Measurements from ENCODE around the gene ARHGAP20. TPM values are rescaled to one million over a fixed set of nuclear protein-coding genes. Genes with fewer than 3 reads are reported as not detected.
A peak's percentile ranks its signal among the peaks of the same experiment; 100 is the strongest.

The ARHGAP20 gene, protein sequence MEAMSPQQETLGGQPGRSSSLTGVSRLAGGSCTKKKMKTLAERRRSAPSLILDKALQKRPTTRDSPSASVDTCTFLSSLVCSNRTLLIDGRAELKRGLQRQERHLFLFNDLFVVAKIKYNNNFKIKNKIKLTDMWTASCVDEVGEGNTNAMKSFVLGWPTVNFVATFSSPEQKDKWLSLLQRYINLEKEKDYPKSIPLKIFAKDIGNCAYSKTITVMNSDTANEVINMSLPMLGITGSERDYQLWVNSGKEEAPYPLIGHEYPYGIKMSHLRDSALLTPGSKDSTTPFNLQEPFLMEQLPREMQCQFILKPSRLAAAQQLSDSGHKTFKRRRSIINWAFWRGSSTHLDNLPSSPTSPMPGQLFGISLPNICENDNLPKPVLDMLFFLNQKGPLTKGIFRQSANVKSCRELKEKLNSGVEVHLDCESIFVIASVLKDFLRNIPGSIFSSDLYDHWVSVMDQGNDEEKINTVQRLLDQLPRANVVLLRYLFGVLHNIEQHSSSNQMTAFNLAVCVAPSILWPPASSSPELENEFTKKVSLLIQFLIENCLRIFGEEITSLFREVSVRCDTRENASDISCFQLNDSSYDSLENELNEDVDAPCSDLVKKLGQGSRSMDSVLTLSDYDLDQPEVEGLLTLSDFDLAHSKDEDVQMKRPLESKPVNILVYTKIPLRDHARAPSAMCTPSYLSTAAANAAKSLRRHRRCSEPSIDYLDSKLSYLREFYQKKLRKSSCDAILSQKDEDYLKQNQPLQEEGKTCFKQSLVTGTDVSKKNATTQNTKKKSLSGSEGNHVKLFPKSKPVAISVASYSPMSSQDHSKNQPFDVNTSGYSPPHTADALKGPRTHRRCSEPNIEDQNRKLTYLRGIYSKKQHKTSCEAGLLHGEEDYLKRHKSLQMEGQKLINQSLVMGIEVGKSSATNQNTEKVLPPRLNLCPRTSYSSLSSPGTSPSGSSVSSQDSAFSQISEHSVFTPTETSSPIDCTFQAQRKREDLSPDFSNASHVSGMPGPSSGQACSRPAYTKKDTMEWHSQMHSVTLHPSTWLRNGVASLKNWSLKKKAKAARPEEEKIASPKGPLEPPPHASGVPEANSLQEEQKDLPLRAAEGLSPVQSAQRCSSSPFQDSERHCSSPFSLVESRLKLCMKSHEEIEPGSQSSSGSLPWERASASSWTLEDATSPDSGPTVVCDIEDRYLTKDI
- total RNA-seq (2014; rRNA removed; shearing (Covaris generic); ENCODE audit: low replicate concordance) = 0.02 TPM in 1 of 2 replicates, not detected in the other

DNA sequence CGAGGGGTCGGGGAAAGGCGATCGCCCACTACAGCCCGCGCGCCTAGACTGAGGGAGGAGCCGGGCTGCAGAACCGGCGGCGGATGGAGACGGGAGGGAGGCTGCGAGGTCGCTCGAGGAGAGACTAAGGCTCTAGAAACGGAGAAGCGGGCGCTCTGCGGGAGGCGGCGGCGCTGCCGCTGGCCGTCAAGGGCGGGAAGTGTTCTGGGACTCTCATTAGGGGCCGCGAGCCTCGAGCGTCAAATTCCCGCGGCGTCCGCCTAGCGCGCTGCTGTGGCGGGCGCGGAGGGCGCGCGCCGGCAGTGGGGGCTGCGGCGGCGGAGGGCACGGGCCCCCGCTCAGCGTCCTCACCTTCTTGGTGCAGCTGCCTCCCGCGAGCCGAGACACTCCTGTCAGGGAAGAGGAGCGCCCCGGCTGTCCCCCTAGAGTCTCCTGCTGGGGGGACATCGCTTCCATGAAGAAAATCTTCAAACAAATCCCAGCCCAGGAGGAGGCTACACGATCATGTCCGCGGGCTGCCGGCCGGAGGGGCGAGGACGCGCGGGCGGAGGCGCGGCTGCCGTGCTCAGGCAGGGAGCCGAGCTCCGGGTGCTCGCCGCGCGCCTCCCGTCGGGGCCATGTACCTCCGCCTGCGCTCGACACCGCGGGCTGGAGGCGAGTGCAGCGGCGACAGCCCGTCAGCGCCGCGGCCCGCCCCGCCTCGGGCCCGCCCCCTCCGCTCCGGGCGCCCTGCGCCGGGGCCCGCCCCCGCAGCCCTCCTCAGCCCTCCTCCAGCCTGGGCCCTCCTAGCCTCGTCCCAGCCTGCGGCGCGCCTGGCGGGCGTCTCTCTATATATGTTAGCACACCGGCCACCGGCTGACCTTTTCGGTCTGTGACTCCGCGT, at the start of gene ARHGAP20:
TSS of gene ARHGAP20 (minus strand) at position 662 of the 883 bp plus-strand sequence. CDS start at position 456, 206 bp downstream.
- Histone ChIP-seq H3K4me3 (peak within 1 kb of the TSS; percentile 44), H3K9me3 (peaks cover 3% of the 10 kb centered on the region; the same call in 1 of the 2 replicates), H3K36me3 (no peaks in the 10 kb centered on the region), H3K27me3 (peaks cover 18% of the 10 kb centered on the region)
- peak; percentile 68 for DNase-seq

DNA sequence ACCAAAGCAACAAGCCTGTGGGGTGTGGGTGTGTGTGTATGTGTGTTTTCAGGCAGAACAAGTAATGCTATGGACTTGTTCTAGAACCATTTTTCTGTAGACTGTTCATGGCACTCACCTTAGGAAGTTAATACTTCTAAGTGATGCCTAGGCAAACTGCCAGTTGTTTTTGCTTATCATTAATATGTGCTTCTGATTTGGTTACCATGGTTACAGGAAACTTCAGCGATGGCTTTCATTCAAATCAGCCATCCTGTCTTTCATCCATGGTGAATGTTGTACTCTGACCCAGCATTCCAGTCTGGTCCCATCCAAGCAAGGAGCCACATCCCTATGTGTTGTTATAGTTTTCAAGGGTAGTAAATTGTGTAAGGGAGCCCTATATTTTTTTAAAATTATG, 49.8 kb upstream of the ARHGAP20 start:
- Histone ChIP-seq H3K36me3 (no peaks in the 10 kb centered on the region), H3K4me3 (no peak overlapping the region), H3K27me3 (no peaks in the 10 kb centered on the region), H3K9me3 (no peaks in the 10 kb centered on the region)
- no peak for DNase-seq

DNA sequence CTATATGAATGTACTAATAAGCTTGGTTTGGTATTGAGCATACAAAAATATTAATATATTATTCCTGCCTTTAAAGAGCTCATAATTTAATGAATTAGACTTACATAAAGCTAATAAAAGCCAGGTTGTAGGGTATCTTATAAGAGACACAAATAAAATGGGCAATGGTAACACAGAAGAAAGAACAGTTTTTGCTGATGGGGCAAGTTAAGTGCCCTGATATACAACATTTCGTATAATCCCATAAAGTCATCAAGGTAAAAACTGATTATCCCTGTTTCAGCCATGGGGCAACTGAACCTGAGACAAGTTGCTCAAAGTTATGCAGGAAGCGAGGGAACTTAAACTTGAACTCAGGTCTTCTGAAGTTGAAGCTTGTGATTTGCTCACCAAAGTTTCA, 48.9 kb upstream of the ARHGAP20 start:
- Histone ChIP-seq H3K9me3 (no peaks in the 10 kb centered on the region), H3K27me3 (no peaks in the 10 kb centered on the region), H3K4me3 (no peak overlapping the region), H3K36me3 (no peaks in the 10 kb centered on the region)
- DNase-seq = no peak

DNA sequence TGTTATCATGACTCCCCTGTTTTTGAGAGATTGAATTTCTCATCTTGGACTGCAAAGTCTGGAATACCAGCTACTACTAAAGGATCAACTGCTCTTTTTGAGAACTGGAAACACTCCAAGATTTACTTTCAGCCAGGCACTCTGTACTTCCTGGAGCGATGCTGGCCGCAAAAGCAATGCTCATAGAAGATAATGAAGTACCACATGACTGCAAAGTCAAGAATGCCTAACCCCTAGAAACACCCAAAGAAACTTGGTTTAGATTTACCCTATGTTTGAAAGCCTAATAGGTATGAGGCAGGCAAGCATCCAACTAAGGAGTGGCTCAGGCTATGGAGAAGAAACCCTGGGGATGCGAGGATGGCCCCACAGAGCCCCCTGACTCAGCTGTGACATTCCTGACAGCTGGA, 47.7 kb upstream of the ARHGAP20 start:
- DNase-seq = peak; percentile 83
- Histone ChIP-seq H3K4me3 (no peak overlapping the region), H3K9me3 (no peaks in the 10 kb centered on the region), H3K27me3 (no peaks in the 10 kb centered on the region), H3K36me3 (no peaks in the 10 kb centered on the region)

DNA sequence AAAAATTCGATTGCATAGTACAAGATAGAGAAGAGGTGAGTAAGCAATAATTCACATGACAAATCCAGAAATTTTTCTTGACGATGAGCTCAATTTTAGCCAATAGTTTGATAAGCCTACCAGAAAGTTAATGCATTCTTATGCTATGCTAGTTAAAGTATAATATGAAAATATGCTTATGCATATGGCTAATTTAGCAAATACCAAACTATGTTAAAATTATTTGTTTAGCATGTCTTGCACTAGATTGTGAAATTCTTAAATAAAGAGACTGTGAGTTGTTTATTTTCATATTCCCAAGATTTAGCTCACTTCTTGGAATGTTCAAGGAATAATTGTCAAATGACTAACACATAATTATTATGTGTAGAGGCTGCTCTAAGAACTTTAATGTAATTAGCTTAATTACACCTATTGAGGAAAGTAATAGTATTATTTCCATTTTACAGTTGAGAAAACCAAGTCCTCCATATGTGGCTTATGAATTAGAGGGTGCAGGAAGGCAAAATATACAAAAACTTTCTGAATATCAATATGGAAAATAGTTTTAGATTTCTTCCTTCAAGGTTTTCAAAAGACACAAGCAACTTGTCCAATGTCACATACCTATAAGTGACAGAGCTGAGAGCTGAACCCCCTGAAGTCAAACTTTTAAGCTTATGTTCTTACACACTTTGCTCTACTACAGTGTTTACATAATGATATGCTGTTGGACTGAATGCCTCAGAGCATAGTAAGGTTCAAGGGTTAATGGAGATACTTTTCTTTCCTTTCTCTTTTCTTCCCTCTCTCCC, 45.9 kb upstream of the ARHGAP20 start:
- no peak for DNase-seq
- peaks cover under 1% of the 10 kb centered on the region; the same call in 1 of the 2 replicates for H3K9me3 ChIP-seq
- no peaks in the 10 kb centered on the region for H3K36me3 ChIP-seq
- H3K4me3 ChIP-seq = no peak overlapping the region
- H3K27me3 ChIP-seq = no peaks in the 10 kb centered on the region

DNA sequence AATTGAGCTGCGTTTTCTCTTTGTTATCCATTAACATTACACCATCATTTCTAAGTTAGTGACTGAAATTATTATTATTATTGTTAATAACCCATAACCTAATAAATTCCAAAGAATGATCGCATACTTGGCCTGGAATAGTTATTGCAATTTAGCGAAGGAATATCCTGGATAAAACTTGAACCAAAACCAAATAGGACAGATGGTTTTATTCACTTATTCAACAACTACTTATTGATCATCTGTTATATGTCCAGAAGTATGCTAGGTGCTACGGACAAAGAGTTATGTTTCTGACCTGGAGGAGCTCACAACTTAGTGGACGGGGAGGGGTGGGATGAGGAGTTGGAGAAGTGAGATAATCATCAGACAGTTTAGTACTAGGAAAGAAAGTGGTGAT, 44.8 kb upstream of the ARHGAP20 start:
- Histone ChIP-seq H3K9me3 (peaks cover 7% of the 10 kb centered on the region), H3K36me3 (no peaks in the 10 kb centered on the region), H3K4me3 (no peak overlapping the region), H3K27me3 (no peaks in the 10 kb centered on the region)
- DNase-seq = no peak

DNA sequence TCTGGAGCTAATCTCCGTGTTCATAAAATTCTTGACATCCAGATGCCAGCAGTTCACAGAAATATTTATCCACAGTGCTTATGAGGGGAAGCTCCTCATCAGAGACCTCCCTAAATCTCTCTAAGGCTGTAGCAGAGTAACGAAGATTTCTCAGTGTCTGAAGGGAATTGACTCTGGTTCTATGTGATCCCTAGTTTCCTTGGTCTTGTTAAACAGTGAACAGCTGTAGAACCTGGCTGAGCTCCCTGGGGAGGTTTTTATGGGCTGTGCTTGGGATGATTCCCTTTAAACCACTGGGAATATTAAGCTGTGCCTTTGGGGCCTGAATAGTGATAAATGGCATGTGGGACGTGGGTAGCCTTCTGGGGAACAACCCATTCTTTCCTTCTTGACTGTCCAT, 43.7 kb upstream of the ARHGAP20 start:
- DNase-seq = no peak
- Histone ChIP-seq H3K9me3 (peaks cover 14% of the 10 kb centered on the region), H3K4me3 (no peak overlapping the region), H3K27me3 (no peaks in the 10 kb centered on the region), H3K36me3 (no peaks in the 10 kb centered on the region)

DNA sequence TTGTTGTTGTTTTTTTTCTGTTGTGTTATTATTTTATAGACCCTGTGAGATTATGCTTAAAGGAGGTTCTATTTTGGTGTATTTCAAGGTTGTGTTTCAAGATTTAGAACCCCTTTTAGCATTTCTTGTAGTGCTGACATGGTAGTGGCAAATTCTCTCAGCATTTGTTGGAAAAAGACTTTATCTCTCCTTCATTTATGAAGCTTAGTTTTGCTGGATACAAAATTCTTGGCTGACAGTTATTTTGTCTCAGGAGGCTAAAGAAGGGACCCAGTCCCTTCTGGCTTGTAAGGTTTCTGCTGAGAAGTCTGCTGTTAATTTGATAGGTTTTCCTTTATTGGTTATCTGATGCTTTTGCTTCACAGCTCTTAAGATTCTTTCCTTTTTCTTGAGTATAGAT, 40.7 kb upstream of the ARHGAP20 start:
- Histone ChIP-seq H3K36me3 (no peaks in the 10 kb centered on the region), H3K4me3 (no peak overlapping the region)

DNA sequence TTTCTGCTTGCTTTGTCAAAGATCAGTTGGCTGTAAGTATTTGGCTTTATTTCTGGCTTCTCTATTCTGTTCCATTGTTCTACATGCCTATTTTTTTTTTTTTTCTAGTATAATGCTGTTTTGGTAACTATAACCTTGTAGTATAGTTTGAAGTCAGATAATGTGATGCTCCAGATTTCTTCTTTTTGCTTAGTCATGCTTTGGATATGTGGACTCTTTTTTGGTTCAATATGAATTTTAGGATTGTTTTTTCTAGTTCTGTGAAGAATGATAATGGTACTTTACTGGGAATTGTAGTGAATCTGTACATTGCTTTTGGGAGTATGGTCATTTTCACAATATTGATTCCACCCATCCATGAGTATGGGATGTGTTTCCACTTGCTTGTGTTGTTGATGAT, 37.9 kb upstream of the ARHGAP20 start:
- peaks cover 14% of the 10 kb centered on the region for H3K9me3 ChIP-seq
- DNase-seq = no peak
- no peaks in the 10 kb centered on the region for H3K27me3 ChIP-seq
- H3K4me3 ChIP-seq = no peak overlapping the region
- H3K36me3 ChIP-seq = no peaks in the 10 kb centered on the region

More for the DNA sequence above, 40.7 kb upstream of the ARHGAP20 start:
- Histone ChIP-seq H3K27me3 (no peaks in the 10 kb centered on the region), H3K9me3 (peaks cover 14% of the 10 kb centered on the region)
- no peak for DNase-seq

DNA sequence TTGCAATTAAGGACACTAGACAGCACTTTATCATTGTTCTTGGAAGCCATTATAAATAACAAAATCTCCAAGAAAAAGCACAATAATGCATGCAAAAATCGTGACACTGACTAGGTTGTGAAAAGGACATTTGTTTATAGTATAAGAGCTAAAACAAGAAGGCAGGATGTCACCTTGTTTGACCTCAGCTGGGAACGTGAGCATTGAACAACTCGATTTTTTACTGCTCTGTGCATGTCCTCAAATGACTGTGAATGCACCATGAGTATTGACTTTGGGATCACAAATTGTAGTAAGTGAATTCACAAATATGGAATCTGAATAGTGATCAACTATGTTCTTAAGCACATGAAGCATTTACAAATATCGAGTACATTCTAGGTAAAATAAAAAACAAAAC, 35.3 kb upstream of the ARHGAP20 start:
- Histone ChIP-seq H3K27me3 (no peaks in the 10 kb centered on the region), H3K4me3 (no peak overlapping the region), H3K9me3 (peaks cover 8% of the 10 kb centered on the region; the same call in 1 of the 2 replicates), H3K36me3 (no peaks in the 10 kb centered on the region)
- DNase-seq = no peak

DNA sequence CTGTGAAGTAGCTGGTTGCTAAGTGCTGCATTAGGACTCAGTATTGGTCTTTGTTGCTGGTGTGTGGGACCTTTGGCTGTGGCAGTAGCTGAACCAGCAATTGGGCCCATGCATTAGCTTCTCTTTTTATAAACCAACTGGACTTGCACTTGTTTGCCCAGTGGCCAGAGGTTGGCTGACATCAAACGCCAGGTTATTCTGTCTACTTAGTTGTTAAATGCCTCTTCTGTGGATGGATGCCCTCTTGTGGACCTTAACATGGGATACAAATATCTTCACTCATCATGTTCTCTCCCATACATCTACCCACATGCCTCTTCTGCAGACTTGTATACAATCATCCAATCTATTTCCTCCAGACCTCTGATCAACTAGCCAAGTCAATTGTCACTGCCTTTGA, 26.4 kb upstream of the ARHGAP20 start:
- Histone ChIP-seq H3K27me3 (peaks cover 17% of the 10 kb centered on the region), H3K4me3 (no peak overlapping the region), H3K36me3 (no peaks in the 10 kb centered on the region), H3K9me3 (no peaks in the 10 kb centered on the region)
- no peak for DNase-seq

DNA sequence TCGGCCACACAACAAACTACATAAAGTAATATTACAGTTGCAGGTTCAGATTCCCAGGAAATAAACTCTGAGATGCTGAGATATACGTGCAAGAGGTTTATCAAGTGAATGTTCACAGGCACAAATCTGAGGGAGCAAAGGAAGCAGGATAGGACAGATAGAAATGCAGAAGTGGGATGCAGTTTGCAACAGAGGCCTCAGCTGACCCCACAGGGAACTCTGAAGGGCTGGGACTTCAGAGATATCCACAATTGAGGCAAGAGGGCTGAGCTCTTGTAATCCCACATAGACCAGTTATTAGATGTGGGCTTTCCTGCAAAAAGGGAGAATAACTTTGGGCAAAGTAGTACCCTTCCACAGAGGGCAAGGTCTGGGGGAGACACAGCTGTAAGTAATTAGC, 25.4 kb upstream of the ARHGAP20 start:
- no peaks in the 10 kb centered on the region for H3K9me3 ChIP-seq
- H3K4me3 ChIP-seq = no peak overlapping the region
- H3K36me3 ChIP-seq = no peaks in the 10 kb centered on the region
- DNase-seq = no peak
- peaks cover 22% of the 10 kb centered on the region for H3K27me3 ChIP-seq

DNA sequence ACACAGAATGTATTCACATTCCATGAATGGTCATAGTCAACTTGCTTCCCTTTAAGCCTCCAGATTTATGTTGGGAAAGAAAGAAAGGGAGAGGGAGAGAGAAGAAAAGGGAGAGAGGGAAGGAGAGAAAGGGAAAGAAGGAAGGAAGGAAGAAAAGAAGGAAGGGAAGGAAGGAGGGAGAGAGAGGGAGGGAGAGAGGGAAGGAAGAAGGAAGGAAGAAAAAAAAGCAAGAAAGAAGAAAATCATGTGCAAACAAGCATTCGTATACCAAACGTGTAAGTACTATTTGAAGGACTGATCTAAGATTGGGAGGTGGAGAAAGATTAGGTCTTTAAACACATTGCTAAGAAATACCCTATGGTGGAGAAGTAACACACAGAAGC, 23.9 kb upstream of the ARHGAP20 start:
- no peaks in the 10 kb centered on the region for H3K9me3 ChIP-seq
- peaks cover 27% of the 10 kb centered on the region for H3K27me3 ChIP-seq
- DNase-seq = no peak
- H3K36me3 ChIP-seq = no peaks in the 10 kb centered on the region
- no peak overlapping the region for H3K4me3 ChIP-seq

DNA sequence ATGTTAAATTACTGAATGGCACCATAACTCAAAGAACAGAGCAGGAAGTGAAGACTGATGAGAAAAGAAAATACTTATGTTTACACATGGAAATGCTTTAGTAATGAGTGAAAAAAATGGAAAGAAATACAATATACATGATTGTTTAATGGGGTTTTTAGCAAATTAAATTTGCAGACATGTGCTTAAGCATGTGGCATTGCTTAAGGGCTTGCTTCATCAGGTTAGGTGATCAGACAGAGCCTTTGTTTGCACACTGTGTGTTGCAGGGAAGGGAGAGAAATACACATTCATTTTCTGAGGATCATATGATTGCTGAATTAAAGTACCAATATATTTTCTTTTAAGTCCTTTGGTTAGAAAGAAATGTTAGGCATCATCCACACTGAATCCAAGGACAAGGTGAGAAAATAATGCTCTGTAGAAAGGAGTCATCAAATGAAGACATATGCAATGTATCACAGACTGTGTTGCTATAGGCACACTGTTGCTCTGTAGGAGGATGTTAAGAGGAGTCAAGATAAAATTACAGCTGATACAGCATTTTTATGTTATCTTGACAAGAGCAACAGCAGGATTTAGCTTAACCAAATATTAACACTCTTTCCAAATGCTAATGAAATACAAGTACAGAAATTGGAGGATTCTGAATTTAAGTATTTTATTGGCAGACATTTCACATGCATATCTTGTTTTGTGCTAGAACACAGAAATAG, 23.4 kb upstream of the ARHGAP20 start:
- Histone ChIP-seq H3K27me3 (peaks cover 27% of the 10 kb centered on the region), H3K36me3 (no peaks in the 10 kb centered on the region), H3K4me3 (no peak overlapping the region), H3K9me3 (no peaks in the 10 kb centered on the region)
- no peak for DNase-seq

DNA sequence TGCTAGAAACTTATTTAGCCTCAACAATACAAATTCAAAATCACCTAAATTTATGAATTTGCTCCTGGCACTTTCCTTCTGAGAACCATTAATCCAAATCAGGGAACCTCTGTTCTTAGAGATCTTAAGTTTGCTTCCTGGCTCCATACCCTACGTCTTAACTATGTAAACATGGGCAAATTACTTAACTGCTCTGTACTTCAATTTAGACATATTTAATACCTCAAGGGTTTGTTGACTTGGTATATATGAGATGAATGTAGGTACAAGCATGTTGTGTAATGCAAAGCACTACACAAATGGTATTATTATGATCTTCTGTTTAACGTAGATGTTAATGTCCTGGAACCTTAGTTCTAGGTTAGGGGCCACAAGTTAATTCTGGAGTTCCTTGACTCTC, 22.6 kb upstream of the ARHGAP20 start:
- no peaks in the 10 kb centered on the region for H3K36me3 ChIP-seq
- H3K27me3 ChIP-seq = peaks cover 27% of the 10 kb centered on the region
- no peak for DNase-seq
- no peaks in the 10 kb centered on the region for H3K9me3 ChIP-seq
- H3K4me3 ChIP-seq = no peak overlapping the region

All from MG63 (cell line).